HL-60/S4 treated with retinoic acid at 250 ng/mL for 4 days and 3 days (cell line): Measurements from ENCODE around the gene PIGU.
"Not testable (repeated sequence)": the region's sequence is repeated elsewhere in the genome, so short reads cannot be mapped to it uniquely, and the experiment has no call there.

Source experiments
- in situ Hi-C: fragments of 300-500 bp; cut with MboI; formaldehyde crosslinking; loops from 2 replicates; pipeline ENCODE4 v1.7.0; 2022; ENCODE audit warnings: low sequenced_read_pairs

Gene PIGU

GRCh38 chr20:34624629-34625028 is 52.3 kb downstream of the PIGU start:
- in situ Hi-C loops = no loop called here

- in situ Hi-C loops = no loop called here
Observed at GRCh38 chr20:34622821-34623451, 54.0 kb downstream of the PIGU start.

GRCh38 chr20:34621383-34622367 is 55.2 kb downstream of the PIGU start:
- in situ Hi-C loops = no loop called here

- in situ Hi-C loops = no loop called here
Observed at GRCh38 chr20:34621036-34621343, 55.9 kb downstream of the PIGU start.

- in situ Hi-C loops = no loop called here
Observed at GRCh38 chr20:34618676-34619075, 58.2 kb downstream of the PIGU start.

GRCh38 chr20:34616913-34617312 is 60.0 kb downstream of the PIGU start:
- in situ Hi-C loops = not testable (repeated sequence)

- in situ Hi-C loops = no loop called here
Observed at GRCh38 chr20:34615477-34615876, 61.4 kb downstream of the PIGU start.

GRCh38 chr20:34611976-34612375 is 64.9 kb downstream of the PIGU start:
- in situ Hi-C loops = not testable (repeated sequence)

GRCh38 chr20:34607066-34607465 is 69.8 kb downstream of the PIGU start:
- in situ Hi-C loops = no loop called here

GRCh38 chr20:34604980-34605788 is 71.7 kb downstream of the PIGU start:
- in situ Hi-C loops = no loop called here

- in situ Hi-C loops = no loop called here
Observed at GRCh38 chr20:34600892-34601653, 75.8 kb downstream of the PIGU start.

GRCh38 chr20:34595377-34596184 is 81.3 kb downstream of the PIGU start:
- in situ Hi-C loops = no loop called here

- in situ Hi-C loops = no loop called here
Observed at GRCh38 chr20:34586488-34587163, 90.3 kb downstream of the PIGU start.

GRCh38 chr20:34585019-34585418 is 91.9 kb downstream of the PIGU start:
- in situ Hi-C loops = no loop called here

- in situ Hi-C loops = no loop called here
Observed at GRCh38 chr20:34583544-34583943, 93.3 kb downstream of the PIGU start.

GRCh38 chr20:34582911-34583310 is 94.0 kb downstream of the PIGU start:
- in situ Hi-C loops = no loop called here

GRCh38 chr20:34582221-34582620 is 94.7 kb downstream of the PIGU start:
- in situ Hi-C loops = no loop called here

GRCh38 chr20:34581341-34582184 is 95.3 kb downstream of the PIGU start:
- in situ Hi-C loops = no loop called here
